ENCODE results near the gene PDIA5.

PDIA5 gene

GRCh38 chr3:123152687-123153086 is 85.9 kb downstream of the PDIA5 start:
- peaks cover 42% of the 10 kb centered on the region for H3K4me1 ChIP-seq (ENCODE audit: control insufficient read depth, insufficient read depth, low read length)
- no peaks in the 10 kb centered on the region for H3K9me3 ChIP-seq (ENCODE audit: control insufficient read depth, low read length)
- no peaks in the 10 kb centered on the region for H3K27me3 ChIP-seq (ENCODE audit: control insufficient read depth, insufficient read depth, low read length)
- no peak overlapping the region for H3K9ac ChIP-seq (ENCODE audit: low read length)
- peaks cover 9% of the 10 kb centered on the region for H3K36me3 ChIP-seq (ENCODE audit: control insufficient read depth, insufficient read depth, low read length)
- no peak overlapping the region for H3K4me3 ChIP-seq (ENCODE audit: low read length)

- no peak overlapping the region for H3K4me3 ChIP-seq (ENCODE audit: low read length)
- H3K9me3 ChIP-seq (ENCODE audit: control insufficient read depth, low read length): no peaks in the 10 kb centered on the region
- no peaks in the 10 kb centered on the region for H3K27me3 ChIP-seq (ENCODE audit: control insufficient read depth, insufficient read depth, low read length)
- H3K4me1 ChIP-seq (ENCODE audit: control insufficient read depth, insufficient read depth, low read length): peaks cover 49% of the 10 kb centered on the region
- peaks cover 9% of the 10 kb centered on the region for H3K36me3 ChIP-seq (ENCODE audit: control insufficient read depth, insufficient read depth, low read length)
- no peak overlapping the region for H3K9ac ChIP-seq (ENCODE audit: low read length)
Measured at GRCh38 chr3:123153125-123154019, 86.5 kb downstream of the PDIA5 start.

- no peaks in the 10 kb centered on the region for H3K27me3 ChIP-seq (ENCODE audit: control insufficient read depth, insufficient read depth, low read length)
- peak overlapping the region; percentile 14 for H3K9ac ChIP-seq (ENCODE audit: low read length)
- no peaks in the 10 kb centered on the region for H3K9me3 ChIP-seq (ENCODE audit: control insufficient read depth, low read length)
- no peak overlapping the region for H3K4me3 ChIP-seq (ENCODE audit: low read length)
- peaks cover 52% of the 10 kb centered on the region for H3K4me1 ChIP-seq (ENCODE audit: control insufficient read depth, insufficient read depth, low read length)
- peaks cover 9% of the 10 kb centered on the region for H3K36me3 ChIP-seq (ENCODE audit: control insufficient read depth, insufficient read depth, low read length)
Measured at GRCh38 chr3:123154020-123154985, 87.5 kb downstream of the PDIA5 start.

GRCh38 chr3:123155471-123156011 is 88.7 kb downstream of the PDIA5 start:
- Histone ChIP-seq H3K9ac (ENCODE audit: low read length) (no peak overlapping the region), H3K36me3 (ENCODE audit: control insufficient read depth, insufficient read depth, low read length) (peaks cover 15% of the 10 kb centered on the region), H3K4me3 (ENCODE audit: low read length) (no peak overlapping the region), H3K4me1 (ENCODE audit: control insufficient read depth, insufficient read depth, low read length) (peaks cover 52% of the 10 kb centered on the region), H3K9me3 (ENCODE audit: control insufficient read depth, low read length) (no peaks in the 10 kb centered on the region), H3K27me3 (ENCODE audit: control insufficient read depth, insufficient read depth, low read length) (no peaks in the 10 kb centered on the region)

GRCh38 chr3:123156276-123156995 is 89.6 kb downstream of the PDIA5 start:
- Histone ChIP-seq H3K36me3 (ENCODE audit: control insufficient read depth, insufficient read depth, low read length) (peaks cover 17% of the 10 kb centered on the region), H3K9me3 (ENCODE audit: control insufficient read depth, low read length) (no peaks in the 10 kb centered on the region)

GRCh38 chr3:123157209-123157597 is 90.4 kb downstream of the PDIA5 start:
- H3K9ac ChIP-seq (ENCODE audit: low read length): no peak overlapping the region
- H3K4me1 ChIP-seq (ENCODE audit: control insufficient read depth, insufficient read depth, low read length): peaks cover 52% of the 10 kb centered on the region
- H3K4me3 ChIP-seq (ENCODE audit: low read length): no peak overlapping the region
- no peaks in the 10 kb centered on the region for H3K27me3 ChIP-seq (ENCODE audit: control insufficient read depth, insufficient read depth, low read length)
- H3K9me3 ChIP-seq (ENCODE audit: control insufficient read depth, low read length): no peaks in the 10 kb centered on the region
- peaks cover 17% of the 10 kb centered on the region for H3K36me3 ChIP-seq (ENCODE audit: control insufficient read depth, insufficient read depth, low read length)

More at GRCh38 chr3:123156276-123156995, 89.6 kb downstream of the PDIA5 start:
- H3K9ac ChIP-seq (ENCODE audit: low read length): no peak overlapping the region
- peaks cover 52% of the 10 kb centered on the region for H3K4me1 ChIP-seq (ENCODE audit: control insufficient read depth, insufficient read depth, low read length)
- H3K27me3 ChIP-seq (ENCODE audit: control insufficient read depth, insufficient read depth, low read length): no peaks in the 10 kb centered on the region
- no peak overlapping the region for H3K4me3 ChIP-seq (ENCODE audit: low read length)

GRCh38 chr3:123157598-123158287 is 90.9 kb downstream of the PDIA5 start:
- Histone ChIP-seq H3K27me3 (ENCODE audit: control insufficient read depth, insufficient read depth, low read length) (no peaks in the 10 kb centered on the region), H3K9ac (ENCODE audit: low read length) (no peak overlapping the region), H3K9me3 (ENCODE audit: control insufficient read depth, low read length) (no peaks in the 10 kb centered on the region), H3K4me3 (ENCODE audit: low read length) (no peak overlapping the region), H3K36me3 (ENCODE audit: control insufficient read depth, insufficient read depth, low read length) (peaks cover 17% of the 10 kb centered on the region), H3K4me1 (ENCODE audit: control insufficient read depth, insufficient read depth, low read length) (peaks cover 52% of the 10 kb centered on the region)

GRCh38 chr3:123158330-123158729 is 91.5 kb downstream of the PDIA5 start:
- no peaks in the 10 kb centered on the region for H3K9me3 ChIP-seq (ENCODE audit: control insufficient read depth, low read length)
- peaks cover 17% of the 10 kb centered on the region for H3K36me3 ChIP-seq (ENCODE audit: control insufficient read depth, insufficient read depth, low read length)
- H3K4me3 ChIP-seq (ENCODE audit: low read length): no peak overlapping the region
- H3K27me3 ChIP-seq (ENCODE audit: control insufficient read depth, insufficient read depth, low read length): no peaks in the 10 kb centered on the region
- H3K9ac ChIP-seq (ENCODE audit: low read length): no peak overlapping the region
- H3K4me1 ChIP-seq (ENCODE audit: control insufficient read depth, insufficient read depth, low read length): peaks cover 52% of the 10 kb centered on the region

- Histone ChIP-seq H3K27me3 (ENCODE audit: control insufficient read depth, insufficient read depth, low read length) (no peaks in the 10 kb centered on the region), H3K9ac (ENCODE audit: low read length) (no peak overlapping the region), H3K4me3 (ENCODE audit: low read length) (no peak overlapping the region), H3K36me3 (ENCODE audit: control insufficient read depth, insufficient read depth, low read length) (peaks cover 17% of the 10 kb centered on the region), H3K9me3 (ENCODE audit: control insufficient read depth, low read length) (no peaks in the 10 kb centered on the region), H3K4me1 (ENCODE audit: control insufficient read depth, insufficient read depth, low read length) (peaks cover 47% of the 10 kb centered on the region)
Measured at GRCh38 chr3:123158899-123159390, 92.1 kb downstream of the PDIA5 start.

- H3K36me3 ChIP-seq (ENCODE audit: control insufficient read depth, insufficient read depth, low read length): peaks cover 18% of the 10 kb centered on the region
Measured at GRCh38 chr3:123159926-123160635, 93.3 kb downstream of the PDIA5 start.

More at GRCh38 chr3:123159926-123160635, 93.3 kb downstream of the PDIA5 start:
- Histone ChIP-seq H3K9ac (ENCODE audit: low read length) (no peak overlapping the region), H3K4me3 (ENCODE audit: low read length) (no peak overlapping the region), H3K4me1 (ENCODE audit: control insufficient read depth, insufficient read depth, low read length) (peaks cover 36% of the 10 kb centered on the region), H3K27me3 (ENCODE audit: control insufficient read depth, insufficient read depth, low read length) (no peaks in the 10 kb centered on the region), H3K9me3 (ENCODE audit: control insufficient read depth, low read length) (no peaks in the 10 kb centered on the region)

Measured in mucosa of stomach (tissue), 1 donor.